Measurements from ENCODE around the gene VPS35L. TPM values are rescaled to one million over a fixed set of nuclear protein-coding genes. Genes with fewer than 3 reads are reported as not detected.

VPS35L gene
- total and polyA plus RNA-seq, 2 experiments from 2014 or later: 48.0 to 54.6 TPM

GRCh38 chr16:19549673-19550072, 5.8 kb upstream of the VPS35L start:
- H3K27me3 ChIP-seq (ENCODE audit: insufficient read depth): no peaks in the 10 kb centered on the region
- no peaks in the 10 kb centered on the region for H3K79me2 ChIP-seq (replicated peaks; ENCODE audit: insufficient read depth)
- no peak overlapping the region for H3K4me3 ChIP-seq
- DNase-seq (ENCODE audit: low spot score): no peak
- ATAC-seq: no peak
- TF ChIP-seq JUNB (IDR thresholded peaks at IDR 0.05; ENCODE audit: unreplicated experiment): no peak
- no peak for TF ChIP-seq POLR2AphosphoS5 (IDR thresholded peaks at IDR 0.05; ENCODE audit: low read depth)
- TF ChIP-seq STAT1 (IDR thresholded peaks at IDR 0.05; ENCODE audit: unreplicated experiment): no peak
- H2AFZ ChIP-seq: no peak overlapping the region
- H3K36me3 Mint-ChIP-seq (ENCODE audit: low read depth): peaks cover 11% of the 10 kb centered on the region; the same call in 2 of the 3 replicates
- peaks cover 24% of the 10 kb centered on the region for H3K36me3 ChIP-seq (ENCODE audit: insufficient read depth)
- H3K27ac Mint-ChIP-seq: no peak overlapping the region
- no peaks in the 10 kb centered on the region for H3K9me3 Mint-ChIP-seq
- no peak overlapping the region for H3K27ac ChIP-seq (ENCODE audit: low read depth)
- peaks cover under 1% of the 10 kb centered on the region for H3K27me3 Mint-ChIP-seq (ENCODE audit: insufficient read depth, low read depth, poor library complexity)
- H3K4me2 ChIP-seq: no peak overlapping the region
- H3F3A ChIP-seq (replicated peaks; ENCODE audit: low read depth): no peaks in the 10 kb centered on the region
- no peaks in the 10 kb centered on the region for H3K9me2 ChIP-seq (ENCODE audit: insufficient read depth)
- H3K4me3 Mint-ChIP-seq: no peak overlapping the region
- no peaks in the 10 kb centered on the region for H3K4me1 Mint-ChIP-seq
- H3K4me1 ChIP-seq (ENCODE audit: insufficient read depth): no peaks in the 10 kb centered on the region
- H4K20me1 ChIP-seq (replicated peaks; ENCODE audit: insufficient read depth): no peaks in the 10 kb centered on the region

DNA sequence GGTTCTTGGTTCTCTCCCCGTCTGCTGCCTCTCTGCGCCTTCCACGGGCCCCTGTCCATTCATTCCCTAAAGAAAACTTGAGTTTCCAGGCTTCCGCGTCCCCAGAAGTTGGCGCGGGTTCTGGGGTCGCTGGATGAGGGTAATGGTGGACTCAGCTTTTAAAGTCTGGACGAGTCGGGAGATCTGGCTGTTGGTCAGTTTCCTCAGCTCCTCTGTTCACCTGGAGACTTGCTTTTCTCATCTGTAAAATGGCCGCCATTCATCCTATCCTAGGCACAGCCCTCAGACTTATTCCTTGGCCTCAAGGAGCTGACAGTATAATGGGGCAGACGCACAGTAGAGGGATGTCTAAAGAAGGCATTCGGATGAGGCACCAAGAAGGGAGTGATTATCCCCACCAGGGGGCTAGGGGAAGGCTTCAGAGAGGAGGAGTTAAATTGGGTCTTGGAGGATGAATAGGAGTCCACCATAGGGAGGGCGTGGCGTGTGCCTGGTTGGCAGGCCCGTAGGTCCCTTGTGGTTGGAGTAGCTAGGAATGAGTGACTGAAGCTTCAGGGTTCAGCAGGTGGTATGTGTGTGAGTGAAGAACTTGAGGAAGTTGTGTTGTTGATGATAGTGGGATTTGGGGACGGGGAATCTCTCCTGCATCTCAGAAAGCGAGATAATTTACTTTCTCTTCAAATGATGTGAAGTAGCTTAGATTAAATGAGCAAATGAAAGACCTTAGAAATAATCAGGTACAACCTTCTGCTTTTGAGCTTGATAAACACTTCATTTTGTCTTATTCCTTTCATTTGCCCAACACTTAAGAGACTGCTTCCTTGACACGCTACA, 652 bp downstream of the VPS35L start:
- ATAC-seq (peak; percentile 71), DNase-seq (ENCODE audit: low spot score) (peak; percentile 94)
- H3K4me3 Mint-ChIP-seq: peak overlapping the region; percentile 92
- H3K4me1 ChIP-seq (ENCODE audit: insufficient read depth): no peaks in the 10 kb centered on the region
- peak overlapping the region; percentile 98 for H3K27ac Mint-ChIP-seq
- no peaks in the 10 kb centered on the region for H3K9me2 ChIP-seq (ENCODE audit: insufficient read depth)
- H3F3A ChIP-seq (replicated peaks; ENCODE audit: low read depth): 0 out of 2 replicates have a peak, but pooled peaks cover 3% of the 10 kb centered on the region
- H3K79me2 ChIP-seq (replicated peaks; ENCODE audit: insufficient read depth): peaks cover 32% of the 10 kb centered on the region
- H3K4me2 ChIP-seq: peak overlapping the region; percentile 82
- peak overlapping the region; percentile 95 for H3K27ac ChIP-seq (ENCODE audit: low read depth)
- no peaks in the 10 kb centered on the region for H4K20me1 ChIP-seq (replicated peaks; ENCODE audit: insufficient read depth)
- TF ChIP-seq, protein P1, sequence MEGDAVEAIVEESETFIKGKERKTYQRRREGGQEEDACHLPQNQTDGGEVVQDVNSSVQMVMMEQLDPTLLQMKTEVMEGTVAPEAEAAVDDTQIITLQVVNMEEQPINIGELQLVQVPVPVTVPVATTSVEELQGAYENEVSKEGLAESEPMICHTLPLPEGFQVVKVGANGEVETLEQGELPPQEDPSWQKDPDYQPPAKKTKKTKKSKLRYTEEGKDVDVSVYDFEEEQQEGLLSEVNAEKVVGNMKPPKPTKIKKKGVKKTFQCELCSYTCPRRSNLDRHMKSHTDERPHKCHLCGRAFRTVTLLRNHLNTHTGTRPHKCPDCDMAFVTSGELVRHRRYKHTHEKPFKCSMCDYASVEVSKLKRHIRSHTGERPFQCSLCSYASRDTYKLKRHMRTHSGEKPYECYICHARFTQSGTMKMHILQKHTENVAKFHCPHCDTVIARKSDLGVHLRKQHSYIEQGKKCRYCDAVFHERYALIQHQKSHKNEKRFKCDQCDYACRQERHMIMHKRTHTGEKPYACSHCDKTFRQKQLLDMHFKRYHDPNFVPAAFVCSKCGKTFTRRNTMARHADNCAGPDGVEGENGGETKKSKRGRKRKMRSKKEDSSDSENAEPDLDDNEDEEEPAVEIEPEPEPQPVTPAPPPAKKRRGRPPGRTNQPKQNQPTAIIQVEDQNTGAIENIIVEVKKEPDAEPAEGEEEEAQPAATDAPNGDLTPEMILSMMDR (conservative IDR thresholded peaks at IDR 0.05; ENCODE audit: low read depth in 2 of 2): peak; percentile 15 to 33; a peak in 2 of 4 replicates
- no peak for TF ChIP-seq REST (IDR thresholded peaks at IDR 0.05; ENCODE audit: unreplicated experiment)
- TF ChIP-seq CREB1 (CRISPR knock-in tag; IDR thresholded peaks at IDR 0.05; ENCODE audit: low read depth): peak; percentile 13; the same call in 1 of the 2 replicates
- peaks cover 12% of the 10 kb centered on the region for H3K4me1 Mint-ChIP-seq
- H3K4me3 ChIP-seq: peak overlapping the region; percentile 85
- H2AFZ ChIP-seq: peak overlapping the region; percentile 79
- peaks cover 11% of the 10 kb centered on the region for H3K27me3 Mint-ChIP-seq (ENCODE audit: insufficient read depth, low read depth, poor library complexity)
- H3K27me3 ChIP-seq (ENCODE audit: insufficient read depth): no peaks in the 10 kb centered on the region
- H3K9me3 Mint-ChIP-seq: no peaks in the 10 kb centered on the region
- peaks cover 11% of the 10 kb centered on the region; the same call in 2 of the 3 replicates for H3K36me3 Mint-ChIP-seq (ENCODE audit: low read depth)
- 0 out of 2 replicates have a peak, but pooled peaks cover 3% of the 10 kb centered on the region for H3K36me3 ChIP-seq (ENCODE audit: insufficient read depth)
